ENCODE measurements around the gene SAXO2.
"Not testable (repeated sequence)": the region's sequence is repeated elsewhere in the genome, so short reads cannot be mapped to it uniquely, and the experiment has no call there.

Gene SAXO2

DNA sequence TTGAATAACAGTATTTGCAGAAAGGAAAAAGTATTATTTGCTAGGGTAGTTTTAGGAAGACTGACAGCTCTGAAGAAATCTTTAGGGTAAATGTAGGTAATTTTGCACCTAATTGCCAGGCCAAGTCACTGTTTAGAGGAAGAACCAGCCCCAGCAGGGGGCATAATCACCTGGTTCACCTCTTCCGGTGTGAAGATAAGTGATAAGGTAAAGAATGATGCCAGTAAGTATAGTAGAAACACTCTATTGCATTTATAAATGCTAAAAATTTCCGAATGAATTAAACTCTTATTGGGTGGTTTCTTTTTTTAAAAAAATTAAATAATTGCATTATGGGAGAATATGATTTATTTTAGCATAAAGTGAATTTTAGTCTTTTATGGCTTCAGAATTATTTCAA lies 21.8 kb downstream of the SAXO2 start:
- POLR2A ChIA-PET; H3K4me3 ChIP-seq (ENCODE audit: control insufficient read depth in 1 of 7, extremely low read depth in 1 of 7, insufficient read depth in 4 of 7, low read depth in 2 of 7, low read length in 6 of 7); H3K27ac ChIP-seq (ENCODE audit: insufficient read depth in 1 of 2, low read depth in 1 of 2, low read length in 2 of 2, poor library complexity in 1 of 2, severe bottlenecking in 2 of 2); CTCF ChIA-PET; H3K9me3 ChIP-seq (ENCODE audit: control extremely low read depth in 1 of 5, control insufficient read depth in 4 of 5, insufficient read depth in 2 of 5, low read depth in 1 of 5, low read length in 4 of 5); DNase-seq; H3K36me3 ChIP-seq (ENCODE audit: control insufficient read depth in 4 of 4, insufficient read depth in 4 of 4, low read length in 3 of 4); H3K27me3 ChIP-seq (replicated peaks in 2 of 5; ENCODE audit: control insufficient read depth in 4 of 5, insufficient read depth in 5 of 5, low read length in 4 of 5): not testable (repeated sequence)
- no CpG with 5 or more reads among the region's 2 CpGs for WGBS (ENCODE audit: insufficient coverage)
- H3K4me1 ChIP-seq (ENCODE audit: control extremely low read depth in 1 of 4, control insufficient read depth in 4 of 4, insufficient read depth in 4 of 4, low read length in 3 of 4), result peaks cover 0 to 13% (median 5%) of the 10 kb centered on the region in 4 experiments

- POLR2A ChIA-PET; H3K36me3 ChIP-seq (ENCODE audit: control insufficient read depth in 4 of 4, insufficient read depth in 4 of 4, low read length in 3 of 4); H3K9me3 ChIP-seq (ENCODE audit: control extremely low read depth in 1 of 5, control insufficient read depth in 4 of 5, insufficient read depth in 2 of 5, low read depth in 1 of 5, low read length in 4 of 5); H3K27me3 ChIP-seq (replicated peaks in 2 of 5; ENCODE audit: control insufficient read depth in 4 of 5, insufficient read depth in 5 of 5, low read length in 4 of 5); H3K4me3 ChIP-seq (ENCODE audit: control insufficient read depth in 1 of 7, extremely low read depth in 1 of 7, insufficient read depth in 4 of 7, low read depth in 2 of 7, low read length in 6 of 7); CTCF ChIA-PET; H3K27ac ChIP-seq (ENCODE audit: insufficient read depth in 1 of 2, low read depth in 1 of 2, low read length in 2 of 2, poor library complexity in 1 of 2, severe bottlenecking in 2 of 2): not testable (repeated sequence)
- 66% methylated on average over 4 of the region's 4 CpGs for WGBS (ENCODE audit: insufficient coverage)
- peak in 2 of 3 donors; percentile 19 to 43 for DNase-seq
- H3K4me1 ChIP-seq (ENCODE audit: control extremely low read depth in 1 of 4, control insufficient read depth in 4 of 4, insufficient read depth in 4 of 4, low read length in 3 of 4), result peaks cover 0 to 13% (median 5%) of the 10 kb centered on the region in 4 experiments
Observed at GRCh38 chr15:82286475-82286874, 23.9 kb downstream of the SAXO2 start.

- H3K4me1 ChIP-seq (ENCODE audit: control extremely low read depth in 1 of 4, control insufficient read depth in 4 of 4, insufficient read depth in 4 of 4, low read length in 3 of 4), result peaks cover 0 to 13% (median 5%) of the 10 kb centered on the region in 4 experiments
- H3K4me3 ChIP-seq (ENCODE audit: control insufficient read depth in 1 of 7, extremely low read depth in 1 of 7, insufficient read depth in 4 of 7, low read depth in 2 of 7, low read length in 6 of 7); H3K36me3 ChIP-seq (ENCODE audit: control insufficient read depth in 4 of 4, insufficient read depth in 4 of 4, low read length in 3 of 4); H3K27ac ChIP-seq (ENCODE audit: insufficient read depth in 1 of 2, low read depth in 1 of 2, low read length in 2 of 2, poor library complexity in 1 of 2, severe bottlenecking in 2 of 2); H3K9me3 ChIP-seq (ENCODE audit: control extremely low read depth in 1 of 5, control insufficient read depth in 4 of 5, insufficient read depth in 2 of 5, low read depth in 1 of 5, low read length in 4 of 5); CTCF ChIA-PET; H3K27me3 ChIP-seq (replicated peaks in 2 of 5; ENCODE audit: control insufficient read depth in 4 of 5, insufficient read depth in 5 of 5, low read length in 4 of 5); DNase-seq; POLR2A ChIA-PET: not testable (repeated sequence)
- no CpG with 5 or more reads among the region's 2 CpGs for WGBS (ENCODE audit: insufficient coverage)
Observed at GRCh38 chr15:82288202-82288601, 25.6 kb downstream of the SAXO2 start.

DNA sequence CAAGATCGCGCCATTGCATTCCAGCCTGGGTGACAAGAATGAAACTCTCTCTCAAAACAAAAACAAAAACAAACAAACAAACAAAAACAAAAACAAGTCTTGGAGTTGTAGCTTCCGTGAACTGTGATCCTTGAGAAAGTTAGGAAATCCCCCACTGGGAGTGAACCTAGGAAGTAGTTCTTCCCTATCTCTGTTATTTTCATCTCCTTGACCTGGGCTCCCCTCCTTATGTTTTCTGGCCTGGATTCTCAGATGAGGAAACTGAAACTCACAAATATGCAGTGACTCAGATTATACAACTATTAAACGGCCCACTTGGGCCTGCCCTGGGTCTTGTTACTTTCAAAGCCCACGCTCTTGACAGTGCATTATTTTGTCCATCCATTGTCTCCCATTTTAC lies 29.7 kb downstream of the SAXO2 start:
- 93% methylated on average over 5 of the region's 5 CpGs for WGBS (ENCODE audit: insufficient coverage)
- Histone ChIP-seq H3K36me3 (ENCODE audit: control insufficient read depth in 4 of 4, insufficient read depth in 4 of 4, low read length in 3 of 4) (no peaks in the 10 kb centered on the region), H3K4me3 (ENCODE audit: control insufficient read depth in 1 of 7, extremely low read depth in 1 of 7, insufficient read depth in 4 of 7, low read depth in 2 of 7, low read length in 6 of 7) (no peak overlapping the region), H3K9me3 (ENCODE audit: control extremely low read depth in 1 of 5, control insufficient read depth in 4 of 5, insufficient read depth in 2 of 5, low read depth in 1 of 5, low read length in 4 of 5) (peaks cover 0 to 5% (median 0%) of the 10 kb centered on the region in 5 experiments), H3K27ac (ENCODE audit: insufficient read depth in 1 of 2, low read depth in 1 of 2, low read length in 2 of 2, poor library complexity in 1 of 2, severe bottlenecking in 2 of 2) (no peak overlapping the region), H3K27me3 (replicated peaks in 2 of 5; ENCODE audit: control insufficient read depth in 4 of 5, insufficient read depth in 5 of 5, low read length in 4 of 5) (no peaks in the 10 kb centered on the region), H3K4me1 (ENCODE audit: control extremely low read depth in 1 of 4, control insufficient read depth in 4 of 4, insufficient read depth in 4 of 4, low read length in 3 of 4) (peaks cover 0 to under 1% (median 0%) of the 10 kb centered on the region in 4 experiments)
- DNase-seq, result no peak
- ChIA-PET CTCF (no interaction called here), POLR2A (no interaction called here)

DNA sequence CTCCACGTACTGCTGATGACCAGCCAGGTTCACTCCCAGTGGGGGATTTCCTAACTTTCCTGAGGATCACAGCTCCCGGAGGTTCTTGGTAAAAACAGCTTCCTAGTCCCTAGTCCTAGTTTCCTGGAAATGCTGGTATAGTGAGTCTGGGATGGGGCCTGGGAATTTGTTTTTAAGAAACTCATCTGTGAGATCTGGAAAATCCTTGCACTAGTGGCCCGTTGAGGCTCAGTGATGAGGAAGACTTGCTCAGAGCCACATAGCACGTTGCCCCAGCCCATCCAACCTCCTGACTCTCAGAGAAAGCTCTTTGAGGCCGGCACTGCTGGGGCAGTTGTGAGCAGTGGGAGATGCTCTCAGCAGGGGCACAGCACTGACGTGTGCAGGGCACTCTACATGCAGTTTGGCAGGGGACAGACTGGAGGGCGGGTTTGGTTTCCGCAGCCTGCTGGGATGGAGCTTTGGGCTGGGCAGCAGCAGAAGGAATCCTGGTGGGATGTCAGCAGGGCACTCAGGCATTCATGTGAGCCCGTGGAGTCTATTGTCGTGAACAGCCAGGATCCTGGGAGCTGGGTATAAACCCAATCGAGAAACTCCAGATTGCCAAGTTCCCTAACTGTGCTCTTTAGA lies 31.6 kb downstream of the SAXO2 start:
- Histone ChIP-seq H3K4me1 (ENCODE audit: control extremely low read depth in 1 of 4, control insufficient read depth in 4 of 4, insufficient read depth in 4 of 4, low read length in 3 of 4) (peaks cover 0 to 3% (median 0%) of the 10 kb centered on the region in 4 experiments), H3K27me3 (replicated peaks in 2 of 5; ENCODE audit: control insufficient read depth in 4 of 5, insufficient read depth in 5 of 5, low read length in 4 of 5) (no peaks in the 10 kb centered on the region), H3K27ac (ENCODE audit: insufficient read depth in 1 of 2, low read depth in 1 of 2, low read length in 2 of 2, poor library complexity in 1 of 2, severe bottlenecking in 2 of 2) (no peak overlapping the region), H3K36me3 (ENCODE audit: control insufficient read depth in 4 of 4, insufficient read depth in 4 of 4, low read length in 3 of 4) (no peaks in the 10 kb centered on the region), H3K4me3 (ENCODE audit: control insufficient read depth in 1 of 7, extremely low read depth in 1 of 7, insufficient read depth in 4 of 7, low read depth in 2 of 7, low read length in 6 of 7) (no peak overlapping the region), H3K9me3 (ENCODE audit: control extremely low read depth in 1 of 5, control insufficient read depth in 4 of 5, insufficient read depth in 2 of 5, low read depth in 1 of 5, low read length in 4 of 5) (peaks cover 0 to 2% (median 0%) of the 10 kb centered on the region in 5 experiments)
- 83% methylated on average over 10 of the region's 11 CpGs for WGBS (ENCODE audit: insufficient coverage)
- CTCF ChIA-PET, result no interaction called here
- POLR2A ChIA-PET, result no interaction called here
- DNase-seq, result no peak

GRCh38 chr15:82297546-82297945 lies 34.9 kb downstream of the SAXO2 start:
- Histone ChIP-seq H3K4me3 (ENCODE audit: control insufficient read depth in 1 of 7, extremely low read depth in 1 of 7, insufficient read depth in 4 of 7, low read depth in 2 of 7, low read length in 6 of 7) (no peak overlapping the region), H3K36me3 (ENCODE audit: control insufficient read depth in 4 of 4, insufficient read depth in 4 of 4, low read length in 3 of 4) (no peaks in the 10 kb centered on the region), H3K27ac (ENCODE audit: insufficient read depth in 1 of 2, low read depth in 1 of 2, low read length in 2 of 2, poor library complexity in 1 of 2, severe bottlenecking in 2 of 2) (no peak overlapping the region), H3K9me3 (ENCODE audit: control extremely low read depth in 1 of 5, control insufficient read depth in 4 of 5, insufficient read depth in 2 of 5, low read depth in 1 of 5, low read length in 4 of 5) (no peaks in the 10 kb centered on the region), H3K27me3 (replicated peaks in 2 of 5; ENCODE audit: control insufficient read depth in 4 of 5, insufficient read depth in 5 of 5, low read length in 4 of 5) (no peaks in the 10 kb centered on the region), H3K4me1 (ENCODE audit: control extremely low read depth in 1 of 4, control insufficient read depth in 4 of 4, insufficient read depth in 4 of 4, low read length in 3 of 4) (peaks cover 0 to 3% (median 0%) of the 10 kb centered on the region in 4 experiments)
- no peak for DNase-seq
- WGBS (ENCODE audit: insufficient coverage), result 100% methylated on average over 3 of the region's 5 CpGs
- ChIA-PET POLR2A (no interaction called here), CTCF (no interaction called here)

GRCh38 chr15:82298032-82298431 lies 35.4 kb downstream of the SAXO2 start:
- Histone ChIP-seq H3K9me3 (ENCODE audit: control extremely low read depth in 1 of 5, control insufficient read depth in 4 of 5, insufficient read depth in 2 of 5, low read depth in 1 of 5, low read length in 4 of 5) (no peaks in the 10 kb centered on the region), H3K4me1 (ENCODE audit: control extremely low read depth in 1 of 4, control insufficient read depth in 4 of 4, insufficient read depth in 4 of 4, low read length in 3 of 4) (peaks cover 0 to 3% (median 0%) of the 10 kb centered on the region in 4 experiments), H3K27ac (ENCODE audit: insufficient read depth in 1 of 2, low read depth in 1 of 2, low read length in 2 of 2, poor library complexity in 1 of 2, severe bottlenecking in 2 of 2) (no peak overlapping the region), H3K27me3 (replicated peaks in 2 of 5; ENCODE audit: control insufficient read depth in 4 of 5, insufficient read depth in 5 of 5, low read length in 4 of 5) (no peaks in the 10 kb centered on the region), H3K36me3 (ENCODE audit: control insufficient read depth in 4 of 4, insufficient read depth in 4 of 4, low read length in 3 of 4) (no peaks in the 10 kb centered on the region), H3K4me3 (ENCODE audit: control insufficient read depth in 1 of 7, extremely low read depth in 1 of 7, insufficient read depth in 4 of 7, low read depth in 2 of 7, low read length in 6 of 7) (peak overlapping the region in 4 of 7 experiments; percentile 9 to 66 (median 27))
- WGBS (ENCODE audit: insufficient coverage), result 98% methylated on average over 10 of the region's 13 CpGs
- no peak for DNase-seq
- CTCF ChIA-PET, result interaction anchor here (1.6 kb wide), 1 partner anchor 77 kb away, joined by 3 read pairs; no protein-coding TSS in a partner anchor
- POLR2A ChIA-PET, result no interaction called here

Data from common myeloid progenitor, CD34-positive (primary cell).